HG03108 (cell line): ENCODE data around the gene DDX1.
"Not testable (repeated sequence)": the region's sequence is repeated elsewhere in the genome, so short reads cannot be mapped to it uniquely, and the experiment has no call there.

Experiments
- ATAC-seq: cut with Tn5 transposase; IDR thresholded peaks from one replicate; pipeline ENCODE4 v1.9.1; 2021; ENCODE audit warnings: moderate library complexity; ENCODE audit not compliant: unreplicated experiment

The DDX1 gene

DNA sequence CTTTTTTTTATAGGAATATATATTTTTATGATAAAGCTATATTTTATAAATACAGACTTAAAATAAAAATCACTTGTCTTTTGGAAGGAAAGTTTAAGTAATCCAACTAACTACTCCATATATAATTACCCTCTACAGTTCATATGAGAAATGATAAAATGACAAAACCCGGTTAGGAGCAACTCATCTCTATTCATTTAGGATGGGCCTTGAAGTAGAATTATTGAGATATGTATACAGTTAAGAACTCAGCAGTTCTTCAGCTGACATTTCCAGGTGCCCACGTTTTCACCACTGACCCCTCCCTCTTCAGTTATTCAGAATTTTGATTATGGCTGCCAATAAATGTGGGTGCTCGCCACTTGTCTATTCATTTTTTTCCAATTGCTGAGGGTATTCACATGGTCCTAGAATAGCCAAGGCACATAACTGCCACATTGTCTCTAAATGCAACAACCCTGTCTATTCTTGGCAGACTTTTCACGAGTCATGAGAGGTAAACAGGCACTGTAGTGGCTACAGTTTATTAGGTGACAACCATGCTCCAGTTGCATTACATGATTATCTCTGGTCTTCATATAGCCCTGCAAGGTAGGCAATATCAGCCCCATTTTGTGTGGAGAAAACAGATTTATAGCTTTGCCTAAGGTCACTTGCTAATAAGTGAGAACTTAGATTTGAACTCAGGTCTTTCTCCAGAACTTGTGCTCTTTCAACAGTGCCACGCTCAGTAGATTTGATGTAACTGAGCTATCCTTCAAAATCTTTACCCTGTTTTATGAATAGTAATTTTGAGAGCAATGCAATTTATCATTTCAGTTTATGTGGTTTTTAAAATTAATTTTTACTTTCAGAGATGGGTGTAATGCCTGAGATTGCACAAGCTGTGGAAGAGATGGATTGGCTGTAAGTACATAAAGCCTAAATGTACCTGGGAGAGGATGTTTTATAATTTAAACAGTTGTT lies 2.9 kb downstream of the DDX1 start:
- no peak for ATAC-seq

GRCh38 chr2:15595342-15595905 lies 3.8 kb downstream of the DDX1 start:
- ATAC-seq: no peak

DNA sequence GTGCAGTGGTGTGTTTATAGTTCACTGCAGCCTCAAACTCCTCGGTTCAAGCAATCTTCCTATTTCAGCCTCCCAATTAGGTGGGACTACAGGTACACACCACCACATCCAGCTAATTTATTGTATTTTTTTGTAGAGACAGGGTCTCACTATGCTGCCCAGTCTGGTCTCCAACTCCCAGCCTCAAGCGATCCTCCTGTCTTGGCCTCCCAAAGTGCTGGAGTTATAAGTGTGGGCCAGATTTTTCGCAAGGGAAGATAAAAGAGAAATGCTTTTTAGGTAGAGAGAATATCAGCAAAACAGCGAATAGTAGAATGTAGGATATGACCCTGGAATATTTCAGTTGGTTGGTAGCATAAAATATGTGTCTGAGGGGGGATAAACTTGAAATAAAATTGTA lies 4.3 kb downstream of the DDX1 start:
- no peak for ATAC-seq

DNA sequence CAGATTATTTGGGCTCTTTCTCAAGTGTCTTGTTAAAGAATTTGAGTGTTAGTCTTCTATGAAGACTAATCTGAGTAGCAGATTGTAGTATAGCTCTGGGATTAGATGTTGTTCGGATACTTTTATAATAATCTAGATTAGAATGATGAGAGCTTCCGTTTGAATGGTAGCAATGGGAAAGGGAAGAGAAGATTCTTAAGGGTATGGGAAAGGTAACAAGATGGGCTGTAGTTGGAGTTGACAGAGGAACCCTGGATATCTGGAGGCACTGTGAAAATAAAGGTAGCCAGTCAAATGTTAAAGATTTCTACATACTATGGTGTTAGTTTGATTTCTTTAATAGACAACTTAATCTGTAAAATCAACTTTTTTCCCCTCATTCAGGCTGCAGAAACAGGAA lies 4.7 kb downstream of the DDX1 start:
- ATAC-seq: no peak

- ATAC-seq: no peak
Measured at GRCh38 chr2:15596968-15597367, 5.3 kb downstream of the DDX1 start.

DNA sequence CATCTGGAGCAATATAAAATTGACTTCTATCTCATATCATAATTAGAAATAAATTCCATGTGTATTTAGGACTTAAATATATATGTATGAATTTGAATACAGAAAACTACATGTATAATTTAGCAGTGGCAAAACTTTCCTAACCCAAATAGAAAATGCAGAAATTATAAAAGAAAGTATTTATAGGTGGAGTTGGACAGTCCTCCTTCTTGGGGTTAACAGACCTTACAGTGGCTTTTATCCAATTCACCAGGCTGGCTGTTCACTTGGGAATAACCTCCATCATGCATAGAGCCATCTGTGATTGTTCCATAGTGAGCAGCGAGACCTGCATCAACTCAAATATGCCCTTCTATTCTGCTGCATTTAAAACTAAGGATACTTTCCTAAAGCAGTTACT lies 8.3 kb downstream of the DDX1 start:
- ATAC-seq: no peak

- ATAC-seq: no peak
Measured at GRCh38 chr2:15601681-15602080, 10.0 kb downstream of the DDX1 start.

- no peak for ATAC-seq
Measured at GRCh38 chr2:15602393-15602792, 10.7 kb downstream of the DDX1 start.

GRCh38 chr2:15603044-15603765 lies 11.5 kb downstream of the DDX1 start:
- ATAC-seq: no peak

DNA sequence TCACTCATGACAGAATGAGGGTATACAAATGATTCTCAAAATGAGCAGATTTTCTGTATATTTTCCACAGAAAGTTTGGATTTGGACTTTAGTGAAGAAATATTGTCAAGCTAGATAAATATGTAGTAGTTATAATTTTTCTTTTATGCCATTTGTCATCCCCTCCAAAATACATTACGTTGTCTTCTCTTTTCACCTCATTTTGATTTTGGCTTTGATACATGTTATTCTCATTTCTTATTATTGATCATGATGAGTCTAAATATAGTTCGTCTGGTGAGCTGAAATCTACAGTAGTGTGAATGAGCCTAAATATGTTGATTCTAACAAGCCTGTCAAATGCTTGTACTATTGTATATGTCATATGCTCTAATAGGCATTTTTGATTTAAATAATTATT lies 12.3 kb downstream of the DDX1 start:
- ATAC-seq: no peak

DNA sequence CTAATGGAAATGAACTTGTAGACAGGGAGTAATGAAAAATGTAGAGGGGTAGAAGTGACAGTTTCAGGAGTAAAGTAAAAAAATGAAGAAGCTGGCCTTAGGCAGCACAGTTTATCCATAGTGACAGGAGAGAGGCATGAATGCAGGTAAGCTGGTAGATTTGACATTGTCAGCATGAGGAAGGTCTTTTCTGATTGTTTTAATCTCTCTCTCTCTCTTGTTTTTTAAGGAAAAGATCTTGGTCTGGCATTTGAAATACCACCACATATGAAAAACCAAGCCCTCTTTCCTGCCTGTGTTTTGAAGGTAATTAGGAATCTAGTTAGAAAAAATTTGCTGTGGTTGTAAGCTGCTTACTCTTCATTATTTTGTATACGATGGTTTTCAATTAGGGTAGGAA lies 14.1 kb downstream of the DDX1 start:
- no peak for ATAC-seq

- ATAC-seq: no peak
Measured at GRCh38 chr2:15606481-15607441, 15.1 kb downstream of the DDX1 start.

- no peak for ATAC-seq
Measured at GRCh38 chr2:15607709-15608391, 16.2 kb downstream of the DDX1 start.

- no peak for ATAC-seq
Measured at GRCh38 chr2:15608392-15608761, 16.7 kb downstream of the DDX1 start.

DNA sequence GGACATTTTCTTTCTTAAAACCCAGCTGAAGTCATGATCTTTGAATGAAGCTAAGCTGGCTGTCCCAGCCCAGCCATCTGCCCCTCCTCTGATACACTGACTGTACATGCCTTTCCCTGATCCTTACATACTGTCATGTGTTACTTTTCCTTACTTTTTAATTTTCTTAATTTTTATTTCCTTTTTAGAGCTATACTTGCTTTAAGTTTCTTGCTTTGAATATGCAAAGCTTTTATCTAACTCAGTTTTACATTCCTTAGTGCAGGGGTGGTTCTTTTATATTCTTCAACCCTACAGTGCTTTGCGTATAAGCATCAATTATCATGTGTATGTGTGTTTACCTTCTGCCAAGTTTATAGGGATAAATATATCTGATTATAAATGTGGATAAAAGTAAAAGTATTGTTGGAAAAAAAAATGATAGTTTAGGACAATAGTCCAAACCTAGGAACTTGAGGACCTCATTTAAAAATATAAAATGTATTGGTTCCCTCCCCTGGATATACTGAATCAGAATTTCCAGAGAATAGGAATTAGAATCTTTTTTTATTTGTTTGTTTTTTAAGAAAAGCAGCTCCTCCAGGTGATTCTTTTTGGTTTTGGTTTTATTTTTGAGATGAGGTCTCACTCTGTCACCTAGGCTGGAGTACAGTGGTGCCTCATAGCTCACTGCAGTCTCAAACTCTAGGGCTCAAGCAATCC lies 17.8 kb downstream of the DDX1 start:
- ATAC-seq: no peak

- no peak for ATAC-seq
Measured at GRCh38 chr2:15610430-15610952, 18.8 kb downstream of the DDX1 start.

- not testable (repeated sequence) for ATAC-seq
Measured at GRCh38 chr2:15612101-15612500, 20.4 kb downstream of the DDX1 start.

GRCh38 chr2:15613736-15614429 lies 22.2 kb downstream of the DDX1 start:
- ATAC-seq: no peak
